Type B pancreatic cell (in vitro differentiated cells): Measurements from ENCODE around the gene SEC14L3. TPM values are rescaled to one million over a fixed set of nuclear protein-coding genes. Genes with fewer than 3 reads are reported as not detected.

ENCODE experiments used
- DNase-seq: peaks from one replicate; pipeline ENCODE4 v3.0.0; 2021; ENCODE audit warnings: mixed read lengths; ENCODE audit not compliant: unreplicated experiment; ENCODE audit errors: extremely low spot score
- H3K27ac Mint-ChIP-seq: 2 replicates; pipeline ENCODE4 v1.8.0; 2021; ENCODE audit warnings: mild to moderate bottlenecking, mixed read lengths
- H3K27me3 Mint-ChIP-seq: 2 replicates; pipeline ENCODE4 v1.8.0; 2021; ENCODE audit warnings: mixed read lengths
- H3K36me3 Mint-ChIP-seq: 2 replicates; pipeline ENCODE4 v1.8.0; 2021; ENCODE audit warnings: mixed read lengths
- H3K4me1 Mint-ChIP-seq: one replicate; pipeline ENCODE4 v1.8.0; 2021; ENCODE audit warnings: mixed read lengths; ENCODE audit not compliant: unreplicated experiment
- H3K4me3 Mint-ChIP-seq: 2 replicates; pipeline ENCODE4 v1.8.0; 2021; ENCODE audit warnings: mild to moderate bottlenecking, mixed read lengths
- H3K9me3 Mint-ChIP-seq: 2 replicates; pipeline ENCODE4 v1.8.0; 2021; ENCODE audit warnings: mixed read lengths
- total RNA-seq: library from RNA; stranded (reverse); gene quantifications from 2 replicates; pipeline ENCODE4 v1.2.1, GENCODE V29; 2021; ENCODE audit warnings: low replicate concordance
- TF ChIP-seq, protein P1 (sequence below): fragments of 200-600 bp; sonication (generic); conservative IDR thresholded peaks from 2 replicates; pipeline ENCODE4 v1.5.0; 2021; ENCODE audit warnings: antibody characterized with exemption, mild to moderate bottlenecking

SEC14L3 gene
- total RNA-seq, 1 donor from 2014 or later = not detected

- H3K27me3 Mint-ChIP-seq = peaks cover 11% of the 10 kb centered on the region
- peaks cover 13% of the 10 kb centered on the region for H3K4me1 Mint-ChIP-seq
- no peak overlapping the region for H3K4me3 Mint-ChIP-seq
- H3K36me3 Mint-ChIP-seq = no peaks in the 10 kb centered on the region
- DNase-seq = no peak
- TF ChIP-seq, protein P1, sequence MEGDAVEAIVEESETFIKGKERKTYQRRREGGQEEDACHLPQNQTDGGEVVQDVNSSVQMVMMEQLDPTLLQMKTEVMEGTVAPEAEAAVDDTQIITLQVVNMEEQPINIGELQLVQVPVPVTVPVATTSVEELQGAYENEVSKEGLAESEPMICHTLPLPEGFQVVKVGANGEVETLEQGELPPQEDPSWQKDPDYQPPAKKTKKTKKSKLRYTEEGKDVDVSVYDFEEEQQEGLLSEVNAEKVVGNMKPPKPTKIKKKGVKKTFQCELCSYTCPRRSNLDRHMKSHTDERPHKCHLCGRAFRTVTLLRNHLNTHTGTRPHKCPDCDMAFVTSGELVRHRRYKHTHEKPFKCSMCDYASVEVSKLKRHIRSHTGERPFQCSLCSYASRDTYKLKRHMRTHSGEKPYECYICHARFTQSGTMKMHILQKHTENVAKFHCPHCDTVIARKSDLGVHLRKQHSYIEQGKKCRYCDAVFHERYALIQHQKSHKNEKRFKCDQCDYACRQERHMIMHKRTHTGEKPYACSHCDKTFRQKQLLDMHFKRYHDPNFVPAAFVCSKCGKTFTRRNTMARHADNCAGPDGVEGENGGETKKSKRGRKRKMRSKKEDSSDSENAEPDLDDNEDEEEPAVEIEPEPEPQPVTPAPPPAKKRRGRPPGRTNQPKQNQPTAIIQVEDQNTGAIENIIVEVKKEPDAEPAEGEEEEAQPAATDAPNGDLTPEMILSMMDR = no peak
- no peak overlapping the region for H3K27ac Mint-ChIP-seq
- no peaks in the 10 kb centered on the region for H3K9me3 Mint-ChIP-seq
These were observed 35.6 kb downstream of the SEC14L3 start for GRCh38 chr22:30436196-30436595.

DNA sequence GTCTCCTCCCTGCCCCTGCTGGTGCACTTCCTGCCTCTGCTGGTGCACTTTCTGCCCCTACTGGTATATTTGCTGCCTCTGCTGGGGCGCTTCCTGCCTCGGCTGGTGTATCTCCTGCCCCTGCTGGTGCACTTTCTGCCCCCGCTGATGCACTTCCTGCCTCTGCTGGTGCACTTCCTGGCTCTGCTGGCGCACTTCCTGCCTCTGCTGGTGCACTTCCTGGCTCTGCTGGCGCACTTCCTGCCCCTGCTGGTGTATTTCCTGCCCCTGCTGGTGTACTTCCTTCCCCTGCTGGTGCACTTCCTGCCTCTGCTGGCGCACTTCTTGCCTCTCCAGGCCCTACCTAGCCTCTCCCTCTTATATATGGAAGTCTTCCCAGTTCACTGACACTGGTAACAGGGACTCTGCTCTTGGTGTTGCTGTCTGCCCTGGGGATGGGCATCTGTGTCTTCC is 36.1 kb downstream of the SEC14L3 start:
- H3K4me1 Mint-ChIP-seq = peaks cover 9% of the 10 kb centered on the region

DNA sequence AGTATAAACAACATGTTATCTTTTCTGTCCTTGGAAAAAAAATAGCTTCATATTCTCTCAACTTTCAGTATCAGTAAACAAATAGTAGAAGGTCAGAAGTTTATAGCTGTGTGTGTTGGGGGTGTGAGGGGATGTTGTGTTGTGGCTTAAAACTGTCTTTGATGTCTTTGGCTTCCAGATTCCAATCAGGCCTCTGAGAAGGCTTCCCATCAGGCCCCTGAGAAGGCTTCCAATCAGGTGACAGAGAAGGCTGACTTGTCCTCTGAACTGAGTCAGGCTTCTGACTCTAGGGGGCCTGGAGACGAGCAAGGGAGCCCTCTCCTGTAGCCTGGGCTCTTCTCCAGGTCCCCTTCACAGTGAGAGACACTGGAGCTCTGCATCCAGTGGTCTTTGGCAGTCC is 37.0 kb downstream of the SEC14L3 start:
- Mint-ChIP-seq H3K9me3 (no peaks in the 10 kb centered on the region), H3K4me3 (no peak overlapping the region), H3K27me3 (peaks cover 4% of the 10 kb centered on the region), H3K36me3 (no peaks in the 10 kb centered on the region), H3K4me1 (peaks cover 9% of the 10 kb centered on the region), H3K27ac (no peak overlapping the region)
- DNase-seq = no peak
- TF ChIP-seq, protein P1 = no peak

More for the DNA sequence above, 36.1 kb downstream of the SEC14L3 start:
- peaks cover 7% of the 10 kb centered on the region for H3K27me3 Mint-ChIP-seq
- no peak for DNase-seq
- H3K27ac Mint-ChIP-seq = no peak overlapping the region
- no peaks in the 10 kb centered on the region for H3K9me3 Mint-ChIP-seq
- H3K36me3 Mint-ChIP-seq = no peaks in the 10 kb centered on the region
- H3K4me3 Mint-ChIP-seq = no peak overlapping the region
- TF ChIP-seq, protein P1 = no peak

GRCh38 chr22:30433773-30434172 is 38.0 kb downstream of the SEC14L3 start:
- no peak for DNase-seq
- Mint-ChIP-seq H3K27ac (no peak overlapping the region), H3K9me3 (no peaks in the 10 kb centered on the region), H3K27me3 (peaks cover 4% of the 10 kb centered on the region), H3K4me3 (no peak overlapping the region), H3K36me3 (no peaks in the 10 kb centered on the region), H3K4me1 (peaks cover 9% of the 10 kb centered on the region)
- TF ChIP-seq, protein P1 = no peak

DNA sequence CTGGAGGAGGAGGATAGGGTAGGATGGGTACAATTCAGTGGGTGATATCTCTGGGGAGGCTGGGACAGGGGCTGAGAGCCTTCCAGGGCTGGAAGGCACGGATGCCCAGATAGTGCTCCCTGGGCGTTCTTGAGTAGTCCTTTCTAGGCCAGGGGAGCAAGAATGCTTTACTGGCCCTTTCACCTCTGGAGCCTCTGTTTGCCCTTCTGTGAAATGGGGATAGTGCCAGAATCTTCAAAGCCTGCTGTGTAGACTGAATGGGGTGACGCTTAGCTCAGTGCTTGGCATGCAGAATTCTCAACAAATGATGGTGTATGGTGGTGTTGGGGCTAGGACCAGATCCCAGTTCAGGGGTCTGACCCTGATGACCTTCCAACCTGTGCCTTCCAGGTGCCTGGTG is 38.6 kb downstream of the SEC14L3 start:
- Mint-ChIP-seq H3K27ac (no peak overlapping the region), H3K27me3 (peaks cover 1% of the 10 kb centered on the region), H3K4me1 (peaks cover 5% of the 10 kb centered on the region), H3K9me3 (no peaks in the 10 kb centered on the region), H3K4me3 (no peak overlapping the region), H3K36me3 (no peaks in the 10 kb centered on the region)
- no peak for DNase-seq
- TF ChIP-seq, protein P1 = no peak

DNA sequence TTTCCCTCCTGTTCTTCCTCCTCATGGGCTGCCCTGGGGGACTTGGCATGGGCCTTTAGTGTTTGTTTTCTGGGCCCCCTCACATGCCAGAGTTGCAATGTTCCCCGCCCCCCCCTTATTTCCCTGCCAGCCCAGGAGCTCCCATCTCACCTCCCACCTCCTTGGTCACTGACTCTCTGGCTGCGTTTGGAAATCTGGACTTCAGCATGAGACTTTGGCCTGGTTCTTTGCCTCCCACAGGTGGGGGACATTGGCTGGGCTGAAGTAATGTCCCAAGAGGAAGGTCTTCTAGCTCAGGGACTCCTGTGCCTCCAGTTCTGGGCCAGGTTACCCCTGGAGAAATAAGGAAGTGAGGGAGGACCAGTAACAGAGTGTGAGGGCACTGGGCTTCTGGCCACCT is 39.3 kb downstream of the SEC14L3 start:
- TF ChIP-seq, protein P1 = no peak
- H3K9me3 Mint-ChIP-seq = no peaks in the 10 kb centered on the region
- H3K36me3 Mint-ChIP-seq = no peaks in the 10 kb centered on the region
- no peaks in the 10 kb centered on the region for H3K27me3 Mint-ChIP-seq
- no peak for DNase-seq
- no peak overlapping the region for H3K4me3 Mint-ChIP-seq
- H3K27ac Mint-ChIP-seq = no peak overlapping the region
- peaks cover 4% of the 10 kb centered on the region for H3K4me1 Mint-ChIP-seq
